Panc1 (cell line): Measurements from ENCODE around the gene TEX22. TPM values are rescaled to one million over a fixed set of nuclear protein-coding genes. Genes with fewer than 3 reads are reported as not detected.

ENCODE experiments used
- ATAC-seq: fragments of 200-7000 bp; cut with Tn5 transposase; 2 replicates; pipeline ENCODE4 v1.9.1; 2020; ENCODE audit warnings: mild to moderate bottlenecking, moderate library complexity
- BruUV-seq: library from RNA; stranded (reverse); fragments of 400-500 nt; replicated peaks from 2 replicates; lab custom pipeline; 2021; lab: Mats Ljungman, UMichigan
- CTCF ChIA-PET: fragments of 300-600 bp; sonication (Branson Sonifier 250); formaldehyde crosslinking; loops from one replicate; lab custom pipeline; 2022; ENCODE audit warnings: antibody characterized with exemption; lab: Charles Lee
- POLR2A ChIA-PET: fragments of 300-600 bp; sonication (Branson Sonifier 250); formaldehyde crosslinking; loops from one replicate; lab custom pipeline; 2022; ENCODE audit warnings: antibody characterized with exemption; lab: Charles Lee
- DNase-seq: peaks from one replicate; pipeline ENCODE4 v3.0.0-alpha.2; 2010; ENCODE audit warnings: low read depth, low spot score
- H3K27ac ChIP-seq: 2 replicates; pipeline ENCODE4 v1.5.1; 2011; ENCODE audit warnings: mild to moderate bottlenecking, low read length, inconsistent platforms
- H3K27me3 ChIP-seq: fragments of 200-500 bp; sonication (Bioruptor generic); 2 replicates; pipeline ENCODE4 v1.6.0; 2014; ENCODE audit warnings: low read length, inconsistent platforms; ENCODE audit not compliant: control insufficient read depth, insufficient read depth
- H3K36me3 ChIP-seq: fragments of 200-500 bp; sonication (Bioruptor generic); 2 replicates; pipeline ENCODE4 v1.5.1; 2014; ENCODE audit warnings: inconsistent platforms, mild to moderate bottlenecking, low read length, moderate library complexity; ENCODE audit not compliant: control insufficient read depth, insufficient read depth
- H3K4me1 ChIP-seq: 2 replicates; pipeline ENCODE4 v1.5.1; 2011; ENCODE audit warnings: inconsistent platforms, mild to moderate bottlenecking, low read length, moderate library complexity; ENCODE audit not compliant: control insufficient read depth, insufficient read depth
- H3K4me3 ChIP-seq, 2 experiments: 2 replicates each; pipeline ENCODE4 v1.5.1; 2011 to 2012; ENCODE audit warnings: low read depth in 2 of 2, low read length in 2 of 2, mild to moderate bottlenecking in 2 of 2, inconsistent platforms in 1 of 2, moderate library complexity in 1 of 2
- H3K9me3 ChIP-seq: fragments of 200-500 bp; sonication (Bioruptor generic); 2 replicates; pipeline ENCODE4 v1.5.1; 2014; ENCODE audit warnings: low read depth, mild to moderate bottlenecking, inconsistent platforms, low read length, moderate library complexity; ENCODE audit not compliant: control insufficient read depth, insufficient read depth
- CTCF ChIP-seq: fragments of 450-650 bp; IDR thresholded peaks from 2 replicates; pipeline ENCODE4 v1.5.1; 2017; ENCODE audit warnings: mild to moderate bottlenecking
- POLR2AphosphoS5 ChIP-seq: IDR thresholded peaks from 2 replicates; pipeline ENCODE4 v1.6.1; 2012; ENCODE audit warnings: mild to moderate bottlenecking, low read depth, low read length, moderate library complexity
- REST ChIP-seq, 2 experiments: IDR thresholded peaks; 2 replicates each; pipeline ENCODE4 v1.6.1; 2011 to 2012; ENCODE audit warnings: low read depth in 2 of 2, control low read depth in 1 of 2, low read length in 1 of 2, mild to moderate bottlenecking in 1 of 2, moderate library complexity in 1 of 2; ENCODE audit not compliant: insufficient read depth in 1 of 2
- SIN3A ChIP-seq: IDR thresholded peaks from 2 replicates; pipeline ENCODE4 v1.6.1; 2012; ENCODE audit warnings: low read depth, mild to moderate bottlenecking, low read length, moderate library complexity, borderline replicate concordance; ENCODE audit not compliant: insufficient read depth
- TCF7L2 ChIP-seq: IDR thresholded peaks from 2 replicates; pipeline ENCODE4 v1.6.1; 2011; ENCODE audit warnings: mild to moderate bottlenecking, low read depth, low read length, inconsistent platforms
- in situ Hi-C: cut with HindIII; loops from 2 replicates; pipeline ENCODE4 v1.10.0; 2016; ENCODE audit warnings: low sequenced_read_pairs, low pct_unique_long_range_greater_than_20kb
- intact Hi-C: fragments of 100-400 bp; cut with micrococcal nuclease; formaldehyde crosslinking; loops from one replicate; pipeline ENCODE4 v1.10.0; 2022; ENCODE audit not compliant: unreplicated experiment
- total RNA-seq: library from RNA; stranded (reverse); gene quantifications from one replicate; pipeline ENCODE4 v1.2.1, GENCODE V29; 2021; ENCODE audit not compliant: unreplicated experiment

Gene TEX22
- total RNA-seq, 1 experiment from 2014 or later = 2.9 TPM

- CTCF ChIA-PET = no interaction called here
- DNase-seq = no peak
- Histone ChIP-seq H3K9me3 (no peaks in the 10 kb centered on the region), H3K27ac (no peak overlapping the region), H3K36me3 (no peaks in the 10 kb centered on the region; the same call in 1 of the 2 replicates), H3K4me3 (no peak overlapping the region), H3K4me1 (peaks cover 3% of the 10 kb centered on the region; the same call in 1 of the 2 replicates), H3K27me3 (no peaks in the 10 kb centered on the region)
- in situ Hi-C loops (no loop called here), intact Hi-C loops (no loop called here)
- no TSS peak for BruUV-seq
- POLR2A ChIA-PET = no interaction called here
- ATAC-seq = no peak
- no peak for TF ChIP-seq POLR2AphosphoS5
Observed at GRCh38 chr14:105400016-105400415, 1.7 kb downstream of the TEX22 start.

- H3K4me3 ChIP-seq = no peak overlapping the region
- intact Hi-C loops = no loop called here
- ATAC-seq (no peak), DNase-seq (no peak)
- H3K27ac ChIP-seq = no peak overlapping the region
- in situ Hi-C loops = no loop called here
- H3K4me1 ChIP-seq = peaks cover 3% of the 10 kb centered on the region; the same call in 1 of the 2 replicates
- TF ChIP-seq TCF7L2 (no peak), SIN3A (no peak), POLR2AphosphoS5 (no peak), REST (IDR thresholded peaks at IDR 0.05; ENCODE audit: insufficient read depth in 1 of 2, low read depth in 2 of 2, low read length in 1 of 2) (no peak), CTCF (no peak)
- no TSS peak for BruUV-seq
- no peaks in the 10 kb centered on the region; the same call in 1 of the 2 replicates for H3K36me3 ChIP-seq
- H3K9me3 ChIP-seq = no peaks in the 10 kb centered on the region
- no peaks in the 10 kb centered on the region for H3K27me3 ChIP-seq
- ChIA-PET POLR2A (no interaction called here), CTCF (no interaction called here)
Observed at GRCh38 chr14:105401699-105402098, 3.4 kb downstream of the TEX22 start.

GRCh38 chr14:105408592-105408991 lies 10.3 kb downstream of the TEX22 start:
- DNase-seq (no peak), ATAC-seq (no peak)
- POLR2A ChIA-PET = no interaction called here
- CTCF ChIA-PET = no interaction called here
- H3K9me3 ChIP-seq = no peaks in the 10 kb centered on the region
- TF ChIP-seq POLR2AphosphoS5 = no peak
- TF ChIP-seq CTCF = no peak
- TF ChIP-seq TCF7L2 = no peak
- TF ChIP-seq REST (IDR thresholded peaks at IDR 0.05; ENCODE audit: insufficient read depth in 1 of 2, low read depth in 2 of 2, low read length in 1 of 2) = no peak
- TF ChIP-seq SIN3A = no peak
- no peaks in the 10 kb centered on the region for H3K4me1 ChIP-seq
- in situ Hi-C loops (no loop called here), intact Hi-C loops (no loop called here)
- H3K27me3 ChIP-seq = no peaks in the 10 kb centered on the region
- BruUV-seq = no TSS peak
- no peak overlapping the region for H3K4me3 ChIP-seq
- H3K27ac ChIP-seq = no peak overlapping the region
- no peaks in the 10 kb centered on the region for H3K36me3 ChIP-seq
